A673 (cell line): ENCODE measurements around the gene NFASC. TPM values are rescaled to one million over a fixed set of nuclear protein-coding genes. Genes with fewer than 3 reads are reported as not detected.

Experiments used
- BruUV-seq: library from RNA; stranded (reverse); fragments of 400-500 nt; replicated peaks from 2 replicates; lab custom pipeline; 2021; lab: Mats Ljungman, UMichigan
- CTCF ChIA-PET: fragments of 300-600 bp; sonication (Branson Sonifier 250); formaldehyde crosslinking; loops from one replicate; lab custom pipeline; 2022; ENCODE audit warnings: antibody characterized with exemption; lab: Charles Lee
- POLR2A ChIA-PET: fragments of 300-600 bp; sonication (Branson Sonifier 250); formaldehyde crosslinking; loops from one replicate; lab custom pipeline; 2022; ENCODE audit warnings: antibody characterized with exemption; ENCODE audit not compliant: low non-redundant PET; lab: Charles Lee
- DNase-seq: peaks from one replicate; pipeline ENCODE4 v3.0.0-alpha.2; 2015; ENCODE audit warnings: low spot score
- H3K27ac ChIP-seq: fragments of 200-600 bp; sonication (generic); 2 replicates; pipeline ENCODE4 v1.5.1; 2016; ENCODE audit warnings: mixed run types, low read depth, mild to moderate bottlenecking, mixed read lengths, antibody characterized with exemption, low read length; ENCODE audit not compliant: poor library complexity, severe bottlenecking
- H3K27me3 ChIP-seq: fragments of 200-600 bp; sonication (generic); replicated peaks from 2 replicates; pipeline ENCODE4 v1.6.1; 2017; ENCODE audit warnings: mixed run types, low read depth, mild to moderate bottlenecking, mixed read lengths, antibody characterized with exemption, low read length; ENCODE audit not compliant: insufficient read depth, poor library complexity
- H3K36me3 ChIP-seq: fragments of 200-600 bp; sonication (generic); 2 replicates; pipeline ENCODE4 v1.6.1; 2016; ENCODE audit warnings: mixed run types, mild to moderate bottlenecking, mixed read lengths, antibody characterized with exemption, low read length; ENCODE audit not compliant: insufficient read depth, poor library complexity, severe bottlenecking
- H3K4me1 ChIP-seq: fragments of 200-600 bp; sonication (generic); 2 replicates; pipeline ENCODE4 v1.6.1; 2017; ENCODE audit warnings: mixed run types, mild to moderate bottlenecking, mixed read lengths, antibody characterized with exemption, low read length; ENCODE audit not compliant: insufficient read depth, poor library complexity, severe bottlenecking
- H3K4me3 ChIP-seq: fragments of 200-600 bp; sonication (generic); 2 replicates; pipeline ENCODE4 v1.5.1; 2016; ENCODE audit warnings: low read depth, mixed run types, mild to moderate bottlenecking, mixed read lengths, low read length; ENCODE audit not compliant: poor library complexity, severe bottlenecking
- H3K9me3 ChIP-seq: fragments of 200-600 bp; sonication (generic); 2 replicates; pipeline ENCODE4 v1.6.1; 2016; ENCODE audit warnings: mixed run types, low read depth, mild to moderate bottlenecking, mixed read lengths, antibody characterized with exemption, low read length; ENCODE audit not compliant: poor library complexity, severe bottlenecking
- CTCF ChIP-seq: fragments of 300-800, 200-600 bp; sonication (generic); conservative IDR thresholded peaks from 2 replicates; pipeline ENCODE4 v1.5.1; 2017; ENCODE audit warnings: low read depth, mild to moderate bottlenecking, antibody characterized with exemption, low read length, moderate library complexity, mixed read lengths
- EZH2 ChIP-seq: fragments of 200-600 bp; sonication (generic); IDR thresholded peaks from 2 replicates; pipeline ENCODE4 v1.6.1; 2017; ENCODE audit warnings: borderline replicate concordance, low read depth, mild to moderate bottlenecking, mixed read lengths, antibody characterized with exemption, low read length; ENCODE audit not compliant: poor library complexity, severe bottlenecking
- intact Hi-C: fragments of 100-400 bp; cut with micrococcal nuclease; formaldehyde crosslinking; loops from one replicate; pipeline ENCODE4 v1.10.0; 2022; ENCODE audit not compliant: unreplicated experiment
- total RNA-seq: library from RNA; stranded (reverse); gene quantifications from 2 replicates; pipeline ENCODE4 v1.2.3, GENCODE V29; 2021

The NFASC gene
- total RNA-seq, 1 experiment from 2014 or later: 0.24 TPM

- DNase-seq: no peak
- Histone ChIP-seq H3K36me3 (no peaks in the 10 kb centered on the region), H3K27ac (no peak overlapping the region), H3K9me3 (no peaks in the 10 kb centered on the region), H3K27me3 (no peaks in the 10 kb centered on the region), H3K4me3 (no peak overlapping the region), H3K4me1 (no peaks in the 10 kb centered on the region)
- POLR2A ChIA-PET: no interaction called here
- intact Hi-C loops: no loop called here
- BruUV-seq: no TSS peak
- CTCF ChIA-PET: no interaction called here
- no peak for TF ChIP-seq EZH2
- no peak for TF ChIP-seq CTCF
Observed at GRCh38 chr1:204871405-204872037, 859 bp downstream of the NFASC start.

- DNase-seq: no peak
- no peak for TF ChIP-seq EZH2
- no peak for TF ChIP-seq CTCF
- ChIA-PET CTCF (no interaction called here), POLR2A (no interaction called here)
- Histone ChIP-seq H3K4me1 (no peaks in the 10 kb centered on the region), H3K9me3 (no peaks in the 10 kb centered on the region), H3K27ac (no peak overlapping the region), H3K4me3 (no peak overlapping the region), H3K36me3 (no peaks in the 10 kb centered on the region), H3K27me3 (no peaks in the 10 kb centered on the region)
- no TSS peak for BruUV-seq
- intact Hi-C loops: no loop called here
Observed at GRCh38 chr1:204872262-204872881, 1.7 kb downstream of the NFASC start.

- H3K36me3 ChIP-seq: no peaks in the 10 kb centered on the region
- intact Hi-C loops: no loop called here
- H3K4me1 ChIP-seq: no peaks in the 10 kb centered on the region
- POLR2A ChIA-PET: no interaction called here
- no peak overlapping the region for H3K4me3 ChIP-seq
- H3K27me3 ChIP-seq: peaks cover 1% of the 10 kb centered on the region
- H3K9me3 ChIP-seq: no peaks in the 10 kb centered on the region
- TF ChIP-seq CTCF: no peak
- TF ChIP-seq EZH2: no peak
- no TSS peak for BruUV-seq
- H3K27ac ChIP-seq: no peak overlapping the region
- CTCF ChIA-PET: no interaction called here
- DNase-seq: no peak
Observed at GRCh38 chr1:204873176-204873575, 2.5 kb downstream of the NFASC start.
